ENCODE measurements around the gene C1QTNF1. TPM values are rescaled to one million over a fixed set of nuclear protein-coding genes. Genes with fewer than 3 reads are reported as not detected.

Gene C1QTNF1
- polyA plus RNA-seq, 1 of the 3 experiments (the other 2 are of a cell fraction): 14.3 TPM

- CTCF ChIA-PET: interaction anchor here (0.8 to 1.2 kb wide), 4 partner anchors 15 to 142 kb away, joined by 3 to 5 read pairs (median 4); no protein-coding TSS in a partner anchor
- Histone ChIP-seq H4K20me1 (ENCODE audit: insufficient read depth) (peaks cover 28% of the 10 kb centered on the region), H2AFZ (ENCODE audit: low read depth) (no peak overlapping the region), H3F3A (replicated peaks; ENCODE audit: insufficient read depth) (peaks cover 3% of the 10 kb centered on the region), H3K27me3 (ENCODE audit: insufficient read depth) (no peaks in the 10 kb centered on the region), H3K9me2 (no peaks in the 10 kb centered on the region), H3K4me2 (peak overlapping the region; percentile 97), H3K27ac (ENCODE audit: low read depth in 2 of 2, low read length in 1 of 2) (no peak overlapping the region), H3K4me3 (ENCODE audit: low read depth in 2 of 2, low read length in 1 of 2) (no peak overlapping the region), H3K9ac (peak overlapping the region; percentile 95; the same call in 1 of the 2 replicates), H3K4me1 (ENCODE audit: control insufficient read depth in 1 of 2, insufficient read depth in 2 of 2, low read depth in 1 of 2, low read length in 1 of 2) (peaks cover 18 to 36% of the 10 kb centered on the region in 2 experiments; a peak in 3 of 4 replicates), H3K79me2 (ENCODE audit: insufficient read depth) (peaks cover 59% of the 10 kb centered on the region), H3K36me3 (replicated peaks in 1 of 2; ENCODE audit: control insufficient read depth in 1 of 2, insufficient read depth in 2 of 2, low read length in 1 of 2) (peaks cover 0 to 24% of the 10 kb centered on the region in 2 experiments), H3K9me3 (no peaks in the 10 kb centered on the region)
- WGBS (ENCODE audit: low lambda C conversion rate): 87% methylated on average over 19 of the region's 21 CpGs
- no peak for DNase-seq
- POLR2A ChIA-PET: interaction anchor here (0.6 kb wide), 1 partner anchor 966 kb away, joined by 3 read pairs; no protein-coding TSS in a partner anchor
- TF ChIP-seq TCF12 (IDR thresholded peaks at IDR 0.05) (no peak), ZBTB33 (IDR thresholded peaks at IDR 0.05; ENCODE audit: borderline replicate concordance, low read depth) (no peak), CTCF (IDR thresholded peaks at IDR 0.05) (no peak)
Observed at GRCh38 chr17:79007504-79008381, 16.2 kb upstream of the C1QTNF1 start.

GRCh38 chr17:79008666-79009387, 15.1 kb upstream of the C1QTNF1 start:
- H3K4me2 ChIP-seq: peak overlapping the region; percentile 97
- peak overlapping the region; percentile 93 to 100 for H3K4me3 ChIP-seq (ENCODE audit: low read depth in 2 of 2, low read length in 1 of 2)
- no peaks in the 10 kb centered on the region for H3K9me2 ChIP-seq
- H3K36me3 ChIP-seq (replicated peaks in 1 of 2; ENCODE audit: control insufficient read depth in 1 of 2, insufficient read depth in 2 of 2, low read length in 1 of 2): peaks cover 0 to 17% of the 10 kb centered on the region in 2 experiments
- peaks cover 19% of the 10 kb centered on the region for H4K20me1 ChIP-seq (ENCODE audit: insufficient read depth)
- WGBS (ENCODE audit: low lambda C conversion rate): 30% methylated on average over 7 of the region's 7 CpGs
- POLR2A ChIA-PET: interaction anchor here (0.6 to 1.3 kb wide), 3 partner anchors 10 to 965 kb away, joined by 3 read pairs; no protein-coding TSS in a partner anchor
- peak; percentile 44 for DNase-seq
- peaks cover 2% of the 10 kb centered on the region for H3K9me3 ChIP-seq
- H3K27ac ChIP-seq (ENCODE audit: low read depth in 2 of 2, low read length in 1 of 2): peak overlapping the region; percentile 54 to 86; a peak in 2 of 4 replicates
- H3K9ac ChIP-seq: peak overlapping the region; percentile 95
- peak overlapping the region; percentile 89; the same call in 1 of the 2 replicates for H2AFZ ChIP-seq (ENCODE audit: low read depth)
- peaks cover 49% of the 10 kb centered on the region for H3K79me2 ChIP-seq (ENCODE audit: insufficient read depth)
- peaks cover 3% of the 10 kb centered on the region for H3F3A ChIP-seq (replicated peaks; ENCODE audit: insufficient read depth)
- CTCF ChIA-PET: interaction anchor here (0.6 to 1.3 kb wide), 6 partner anchors 9 to 143 kb away, joined by 3 to 5 read pairs (median 4); no protein-coding TSS in a partner anchor
- H3K27me3 ChIP-seq (ENCODE audit: insufficient read depth): no peaks in the 10 kb centered on the region
- H3K4me1 ChIP-seq (ENCODE audit: control insufficient read depth in 1 of 2, insufficient read depth in 2 of 2, low read depth in 1 of 2, low read length in 1 of 2): peaks cover 18 to 36% of the 10 kb centered on the region in 2 experiments; a peak in 3 of 4 replicates
- TF ChIP-seq USF2 (IDR thresholded peaks at IDR 0.05; ENCODE audit: borderline replicate concordance, low read depth, low read length) (peak; percentile 12; the same call in 1 of the 2 replicates), JUND (IDR thresholded peaks at IDR 0.05) (no peak)

Measured in SK-N-SH (cell line).